NCI-H460 (cell line): ENCODE results near the gene CLIC3. TPM values are rescaled to one million over a fixed set of nuclear protein-coding genes. Genes with fewer than 3 reads are reported as not detected.
A peak's percentile ranks its signal among the peaks of the same experiment; 100 is the strongest.

ENCODE experiments used
- DNase-seq: peaks from one replicate; pipeline ENCODE4 v3.0.0-alpha.2; 2016; ENCODE audit warnings: low read depth; ENCODE audit errors: extremely low read depth
- total RNA-seq: library from RNA; depleted of rRNA; stranded (reverse); fragments of >200 nt; shearing (Covaris generic); gene quantifications from 2 replicates; pipeline ENCODE4 v1.2.3, GENCODE V29; 2014

Gene CLIC3
- total RNA-seq, 1 experiment from 2014 or later, result 0.17 TPM

DNA sequence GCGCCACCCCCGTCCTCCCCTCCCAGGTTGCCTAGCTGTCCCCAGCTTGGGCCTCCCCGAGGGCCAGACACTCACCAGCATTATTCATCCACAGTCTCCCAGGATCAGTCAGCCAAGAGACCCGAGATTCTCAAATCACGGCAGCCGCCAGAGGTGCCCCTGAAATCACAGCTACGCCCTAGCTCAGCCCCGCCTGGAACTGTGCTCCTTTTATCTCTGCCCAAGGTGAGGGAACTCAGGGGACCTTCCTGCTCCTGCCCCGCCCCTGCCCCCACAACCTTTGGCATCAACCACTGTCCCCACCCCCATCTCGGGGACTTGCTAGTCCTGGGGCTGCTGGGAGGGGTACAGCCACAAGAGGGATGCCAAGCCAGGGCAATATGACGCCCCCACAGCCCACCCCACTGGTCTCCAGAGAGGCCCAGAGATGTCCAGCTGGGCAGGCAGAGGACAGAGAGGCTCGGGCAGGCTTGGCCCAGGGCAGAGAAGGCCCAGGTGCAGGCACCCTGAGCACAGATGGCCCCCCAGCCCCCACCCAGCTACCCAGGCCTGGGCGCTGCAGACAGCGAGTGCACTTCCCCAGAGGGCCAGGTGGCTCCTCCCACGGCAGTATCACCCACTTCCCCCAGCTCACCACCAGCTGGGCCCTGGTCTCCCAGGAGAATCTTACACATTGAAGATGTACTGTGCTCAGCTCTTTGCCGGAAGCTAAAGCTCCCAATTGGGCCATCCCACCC is 35.7 kb upstream of the CLIC3 start, which contains the start of gene FUT7:
FUT7 (minus strand) TSS at position 185 of the 737 bp plus-strand sequence; CDS start at position 88, 97 bp downstream.
- no peak for DNase-seq

DNA sequence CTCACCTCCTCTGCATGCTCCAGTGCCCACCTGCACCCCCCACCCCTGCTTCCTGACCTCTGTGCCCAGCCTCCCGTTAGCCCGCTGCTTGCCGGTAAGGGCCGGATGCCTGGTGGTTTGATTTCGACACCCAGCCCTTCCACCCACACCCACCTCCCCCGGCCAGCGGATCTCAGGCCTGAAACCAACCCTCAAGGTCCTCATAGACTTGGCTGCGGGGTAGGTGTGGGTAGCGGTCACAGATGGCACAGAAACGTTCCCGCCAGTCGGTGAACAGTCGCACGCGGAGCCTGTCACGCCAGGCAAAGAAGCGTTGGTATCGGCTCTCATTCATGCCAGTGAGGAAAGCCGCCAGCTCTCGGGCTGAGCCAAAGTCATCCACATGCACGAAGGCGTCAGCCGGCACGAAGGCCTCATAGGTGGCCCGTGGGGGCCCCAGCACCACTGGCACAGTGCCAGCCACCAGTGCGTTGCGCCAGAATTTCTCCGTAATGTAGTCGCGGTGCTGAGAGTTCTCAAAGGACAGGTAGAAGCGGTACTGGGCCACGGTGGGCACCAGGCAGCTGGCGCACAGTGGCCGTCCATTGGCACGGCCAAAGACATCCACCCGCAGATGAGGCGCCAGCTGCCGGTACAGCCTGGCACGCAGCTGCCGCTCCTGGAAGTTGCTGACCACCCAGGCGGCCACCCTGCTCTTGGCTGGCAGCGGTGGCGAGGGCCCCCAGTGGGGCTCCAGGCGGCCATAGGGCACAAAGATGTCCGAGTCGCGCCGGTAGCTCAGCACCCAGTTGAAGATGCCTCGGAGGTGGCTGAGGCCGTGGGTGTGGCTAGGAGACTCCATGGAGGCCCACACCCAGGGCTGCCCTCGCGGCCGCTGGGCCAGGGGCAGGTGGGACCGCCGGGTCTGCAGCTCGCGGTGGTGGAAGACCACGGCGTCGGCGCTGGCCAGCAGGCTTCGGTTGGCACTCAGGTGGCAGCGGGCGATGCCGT is 34.5 kb upstream of the CLIC3 start:
- no peak for DNase-seq

DNA sequence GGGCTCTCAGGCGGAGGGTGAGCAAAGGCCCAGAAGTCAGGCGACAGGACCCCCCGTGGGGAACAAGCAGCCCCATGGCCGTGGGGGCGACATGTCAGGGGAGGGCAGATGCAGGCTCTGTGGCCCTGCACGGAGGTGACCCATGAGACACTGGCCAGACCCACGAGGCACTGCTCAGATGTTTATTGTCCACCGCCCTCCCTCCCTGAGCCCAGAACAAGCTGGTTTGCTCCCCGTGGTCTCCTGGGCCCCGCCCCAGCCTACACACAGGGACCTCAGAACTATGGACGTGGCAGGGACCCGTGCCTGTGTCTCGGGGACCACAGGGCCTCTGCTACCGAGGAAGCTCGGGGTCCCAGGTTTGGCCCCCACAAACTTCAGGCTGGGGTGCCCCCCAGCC is 33.6 kb upstream of the CLIC3 start:
- no peak for DNase-seq

DNA sequence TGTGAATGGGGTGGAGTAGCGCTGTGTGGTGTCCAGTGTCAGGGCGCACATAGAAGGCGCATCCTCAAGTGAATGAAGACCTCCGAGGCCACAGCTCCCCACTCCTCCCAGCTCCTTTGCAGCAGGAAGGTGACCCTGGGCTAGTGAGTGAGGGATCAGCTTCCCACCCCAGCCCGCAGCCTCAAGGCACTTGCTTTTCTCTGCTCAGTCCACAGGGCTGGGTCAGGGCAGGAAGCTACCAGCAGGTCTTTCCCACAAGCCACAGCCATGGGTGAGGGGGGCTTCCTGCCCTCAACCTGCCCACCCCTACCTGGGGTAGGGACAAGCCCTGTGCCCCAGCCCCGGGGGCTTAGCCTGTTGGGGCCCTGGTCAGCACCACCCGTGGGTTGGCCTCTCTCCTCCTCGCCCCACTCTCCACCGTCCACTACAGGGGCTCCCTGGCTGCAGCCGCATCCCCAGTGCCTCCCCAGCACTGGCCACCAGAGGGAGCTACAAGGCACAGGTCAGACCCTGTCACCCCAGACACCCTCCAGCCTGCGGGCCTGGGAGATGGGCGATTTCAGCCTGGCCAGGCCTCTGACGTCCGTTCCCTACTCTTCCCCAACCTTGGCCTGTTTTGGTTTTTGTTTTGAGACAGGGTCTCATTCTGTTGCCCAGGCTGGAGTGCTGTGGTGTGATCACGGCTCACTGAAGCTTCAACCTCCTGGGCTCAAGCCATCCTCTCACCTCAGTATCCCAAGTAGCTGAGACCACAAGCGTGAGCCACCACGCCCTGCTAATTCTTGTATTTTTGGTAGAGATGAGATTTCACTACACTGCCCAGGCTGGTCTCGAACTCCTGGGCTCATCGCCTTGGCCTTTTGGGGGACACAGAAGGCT is 32.9 kb upstream of the CLIC3 start:
- peak; percentile 68 for DNase-seq

DNA sequence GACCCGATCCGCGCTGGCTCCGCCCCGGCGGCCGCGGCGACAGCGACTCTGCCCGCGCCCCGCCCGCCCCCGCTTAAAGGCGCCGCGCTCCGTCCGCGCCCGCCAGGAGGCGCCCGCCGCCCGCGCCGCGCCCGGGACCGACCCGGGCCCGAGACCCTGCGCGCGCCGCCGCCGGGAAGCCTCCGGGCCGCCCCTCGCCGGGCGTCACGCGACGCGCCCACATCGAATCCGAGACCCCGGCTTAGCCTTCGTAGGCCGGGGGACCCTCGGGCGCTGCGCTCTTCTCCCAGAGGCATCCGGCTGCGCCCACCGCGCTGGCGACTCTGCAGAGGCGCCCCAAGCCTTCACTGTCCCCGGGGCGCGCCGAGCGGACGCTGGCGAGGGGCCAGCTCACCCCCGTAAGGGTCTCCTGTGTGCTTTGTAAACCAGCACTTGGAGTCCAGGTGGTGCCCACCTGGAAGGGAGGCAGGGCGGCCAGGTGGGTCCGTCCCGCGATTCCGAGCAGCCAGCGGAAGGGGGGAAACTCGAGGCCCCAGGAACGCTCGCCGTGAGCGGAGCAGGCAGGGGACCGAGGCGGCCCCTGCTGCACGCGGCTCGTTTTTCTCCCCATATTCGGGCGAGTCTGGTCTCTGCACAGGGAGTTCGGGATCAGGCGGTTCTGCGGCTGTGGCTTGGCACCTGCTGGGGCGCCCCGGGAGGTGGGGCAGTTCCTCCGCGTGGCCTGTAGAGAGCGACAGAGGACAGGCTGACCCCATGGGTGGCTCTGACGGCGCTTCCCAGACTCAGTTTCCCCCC is 32.1 kb upstream of the CLIC3 start:
- peak; percentile 65 for DNase-seq

DNA sequence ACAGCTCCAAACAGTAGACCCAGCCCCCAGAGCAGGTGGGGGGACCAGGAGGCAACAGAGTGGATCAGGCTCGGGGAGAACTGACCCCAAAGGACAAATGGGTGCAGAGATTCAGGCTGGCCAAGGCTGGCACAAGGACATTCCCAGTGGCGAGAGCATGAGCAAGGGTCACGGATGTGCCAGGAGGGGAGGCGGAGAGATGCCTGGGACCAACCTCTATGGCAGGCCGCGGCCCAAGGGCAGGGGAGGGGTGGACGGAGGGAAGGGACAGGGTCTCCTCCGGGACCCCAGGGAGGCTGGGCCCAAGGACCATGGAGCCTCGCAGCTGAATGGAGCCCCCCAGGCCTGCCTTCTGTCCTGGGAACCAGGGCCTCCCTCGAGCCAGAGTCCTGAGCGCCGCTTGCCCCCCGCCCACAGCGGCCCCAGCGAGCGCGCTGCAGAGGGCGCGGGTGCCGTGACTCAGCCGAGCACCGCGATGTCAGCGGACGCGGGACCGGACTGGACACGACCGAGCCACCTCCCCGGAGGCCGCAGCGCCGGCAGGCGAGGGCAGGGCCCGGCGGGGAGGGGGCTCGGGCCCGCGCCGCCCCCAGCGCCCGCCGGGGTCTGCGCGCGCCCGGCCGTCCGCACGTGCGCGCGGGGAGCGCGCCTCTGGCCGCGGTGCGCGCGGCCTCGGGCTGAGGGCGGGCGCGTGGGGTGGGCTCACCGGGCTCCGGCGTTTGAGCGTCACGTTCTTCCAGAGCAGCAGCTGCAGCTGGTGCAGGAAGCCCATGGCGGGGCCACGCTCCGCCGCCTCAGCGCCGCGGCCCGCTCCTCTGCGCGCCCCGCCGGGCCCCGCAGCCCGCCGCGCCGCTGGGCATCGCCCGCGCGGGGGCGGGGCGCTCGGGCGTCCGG is 31.2 kb upstream of the CLIC3 start, which contains the start of gene ABCA2:
ABCA2 (minus strand) TSS at position 869 of the 894 bp plus-strand sequence; CDS start at position 772, 97 bp downstream.
- DNase-seq, result no peak

DNA sequence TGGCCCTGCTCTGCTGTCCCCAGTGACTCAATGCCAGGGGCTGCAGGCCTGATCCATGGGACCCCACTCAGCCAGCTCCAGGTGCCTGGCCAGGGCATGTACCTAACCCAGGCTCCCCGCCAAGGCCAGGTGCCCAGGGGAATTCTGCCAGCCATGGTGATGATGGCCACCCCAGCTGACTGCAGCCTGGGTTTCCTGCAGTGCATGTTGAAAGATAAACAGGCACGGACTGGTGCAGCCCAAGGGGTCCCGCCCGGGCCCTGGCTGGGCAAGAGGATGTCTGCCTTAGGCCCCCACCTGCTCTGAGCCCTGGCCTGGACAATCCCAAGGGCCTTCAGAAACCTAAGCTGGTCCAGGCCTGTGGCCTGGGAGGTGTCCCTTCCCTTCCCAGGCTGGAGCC is 30.5 kb upstream of the CLIC3 start:
- no peak for DNase-seq

DNA sequence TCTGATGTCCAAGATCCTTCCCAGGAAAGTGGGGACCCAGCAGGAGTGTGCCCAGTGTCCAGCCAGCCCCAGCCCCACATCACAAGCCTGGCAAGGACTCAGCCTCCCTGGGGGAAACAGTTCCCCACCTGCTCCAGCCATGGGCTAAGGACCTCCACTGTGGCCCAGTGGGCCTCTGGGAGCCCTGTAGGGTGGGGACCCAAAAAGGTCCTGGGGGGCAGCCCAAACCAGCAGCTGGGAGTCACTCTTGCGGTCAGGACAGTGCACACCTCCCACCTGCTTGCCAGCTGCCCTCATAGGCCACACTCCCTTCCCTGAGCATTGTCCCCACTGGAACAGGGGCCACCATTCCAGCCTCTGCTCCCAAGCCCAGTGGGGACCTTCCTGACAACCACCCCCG is 30.0 kb upstream of the CLIC3 start:
- DNase-seq, result no peak

DNA sequence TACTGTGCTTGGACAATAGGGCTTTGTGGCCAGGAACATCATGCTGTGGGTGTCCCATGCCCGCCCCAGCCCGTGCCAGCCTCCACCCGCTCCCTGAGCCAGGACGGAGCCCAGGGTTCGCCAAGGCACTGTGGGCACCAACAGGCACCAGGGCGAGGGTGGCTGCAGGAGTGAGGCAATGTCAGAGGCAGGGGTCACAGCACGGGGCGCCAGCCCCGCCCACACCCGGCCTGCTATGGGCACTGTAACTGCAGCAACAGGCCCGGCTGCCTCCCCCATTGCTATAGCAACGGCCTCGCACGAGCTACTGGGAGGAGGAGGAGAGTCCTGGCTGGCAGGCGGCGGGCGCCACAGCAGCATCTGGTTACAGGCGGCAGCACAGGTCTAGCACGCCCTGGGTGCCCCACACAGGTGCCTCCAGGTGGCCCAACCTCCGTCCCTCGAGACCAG is 29.2 kb upstream of the CLIC3 start:
- no peak for DNase-seq

DNA sequence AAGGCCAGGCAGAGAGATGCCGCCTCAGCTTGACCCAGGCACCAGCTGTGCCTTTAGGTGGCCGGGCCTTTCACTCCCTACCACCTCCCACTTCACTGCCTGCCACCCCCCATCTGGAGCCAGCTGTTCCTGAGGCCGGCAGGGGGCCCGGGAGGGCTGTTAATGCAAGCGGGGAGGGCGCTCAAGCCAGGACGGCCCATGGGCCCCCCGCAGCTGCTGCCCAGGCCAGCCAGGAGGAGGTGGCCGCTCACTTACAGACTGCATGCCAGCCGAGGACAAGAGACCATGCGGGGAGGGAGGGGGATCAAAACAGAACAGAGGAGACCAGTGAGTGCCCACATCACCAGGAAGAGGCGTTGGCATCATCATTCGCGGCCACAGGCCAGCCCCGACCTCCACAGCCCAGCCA is 27.2 kb upstream of the CLIC3 start:
- DNase-seq, result no peak

DNA sequence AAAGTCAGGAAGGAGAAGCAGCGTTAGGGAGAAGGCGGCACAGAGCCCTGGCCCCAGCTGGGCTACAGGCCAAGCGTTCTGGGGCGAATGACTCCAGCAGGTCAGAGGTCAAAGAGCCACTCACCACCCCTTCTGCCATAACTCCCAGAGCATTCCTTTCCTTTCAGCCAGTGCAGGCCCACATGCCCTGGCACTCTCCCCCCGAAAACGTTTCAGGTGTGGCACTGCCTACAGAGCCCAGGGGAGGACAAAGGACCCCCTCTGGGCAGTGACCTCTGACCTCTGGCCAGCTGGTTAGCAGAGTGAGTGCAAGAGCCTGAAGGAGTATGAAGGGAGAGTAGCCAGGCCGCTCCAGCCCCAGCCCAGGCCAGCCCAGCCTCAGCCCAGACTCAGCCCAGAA is 26.8 kb upstream of the CLIC3 start:
- DNase-seq, result no peak

DNA sequence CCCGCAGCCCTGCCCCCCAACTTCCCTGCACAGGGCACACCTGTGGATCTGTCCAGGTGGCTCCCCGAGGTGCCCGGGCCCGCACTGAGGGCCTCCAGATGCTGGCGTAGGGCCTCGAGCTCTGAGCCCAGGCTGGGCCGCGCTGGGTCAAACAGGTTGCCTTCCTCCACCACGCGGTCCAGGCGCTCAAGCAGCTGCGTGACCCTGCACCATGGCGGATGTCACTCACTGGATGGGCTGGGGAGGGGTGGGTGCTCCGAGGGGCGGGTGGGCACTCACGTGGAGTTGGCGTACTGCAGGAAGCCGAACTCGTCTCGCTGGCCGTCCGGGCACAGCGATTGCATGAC is 26.3 kb upstream of the CLIC3 start:
- no peak for DNase-seq

DNA sequence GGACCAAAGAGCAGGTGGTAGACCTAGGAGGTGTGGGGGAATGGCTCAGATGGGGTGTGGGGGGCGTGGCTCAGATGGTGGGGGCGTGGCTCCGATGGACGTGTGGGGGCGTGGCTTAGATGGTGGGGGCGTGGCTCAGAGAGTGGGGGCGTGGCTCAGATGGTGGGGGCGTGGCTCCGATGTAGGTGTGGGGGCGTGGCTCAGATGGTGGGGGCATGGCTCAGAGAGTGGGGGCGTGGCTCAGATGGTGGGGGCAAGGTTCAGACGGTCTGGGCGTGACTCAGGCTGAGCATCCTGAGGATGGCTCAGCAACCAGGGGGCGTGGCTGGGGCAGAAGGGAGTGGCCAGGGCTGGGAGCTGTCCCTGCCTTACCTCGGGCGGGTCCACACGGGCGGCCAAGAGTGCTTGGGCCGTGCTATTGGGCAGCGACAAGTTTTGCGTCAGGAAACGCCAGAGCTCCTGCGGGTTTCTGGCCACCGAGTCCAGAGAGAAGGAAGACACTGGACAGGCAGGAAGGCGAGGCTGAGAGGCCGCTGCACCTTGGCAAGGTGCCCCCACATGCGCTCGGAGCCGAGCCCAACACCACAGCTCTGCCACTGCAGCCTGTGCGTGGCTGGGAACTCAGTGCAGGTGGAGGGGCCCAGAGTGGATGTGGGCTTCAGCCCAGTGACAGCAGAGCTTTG is 25.8 kb upstream of the CLIC3 start:
- DNase-seq, result peak; percentile 92

DNA sequence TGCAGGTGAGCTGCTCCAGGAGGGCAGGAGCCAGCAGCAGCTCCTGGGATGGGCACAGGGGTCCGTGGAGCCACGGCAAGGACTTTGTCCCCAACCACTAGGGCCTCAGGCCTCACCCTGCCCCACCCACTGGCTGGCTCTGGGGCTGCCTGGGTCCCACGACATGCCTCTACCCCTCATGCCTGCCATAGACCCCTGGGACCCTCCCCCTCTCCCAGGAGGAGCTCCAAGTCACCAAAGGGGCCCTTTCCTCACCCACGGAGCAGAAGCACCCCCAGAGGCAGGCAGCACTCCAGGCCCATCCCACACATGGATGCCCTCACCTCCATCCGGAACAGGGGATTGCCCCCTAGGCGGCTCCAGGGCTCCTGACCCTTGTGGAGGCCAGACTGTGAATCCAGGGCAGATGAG is 25.2 kb upstream of the CLIC3 start:
- DNase-seq, result no peak

DNA sequence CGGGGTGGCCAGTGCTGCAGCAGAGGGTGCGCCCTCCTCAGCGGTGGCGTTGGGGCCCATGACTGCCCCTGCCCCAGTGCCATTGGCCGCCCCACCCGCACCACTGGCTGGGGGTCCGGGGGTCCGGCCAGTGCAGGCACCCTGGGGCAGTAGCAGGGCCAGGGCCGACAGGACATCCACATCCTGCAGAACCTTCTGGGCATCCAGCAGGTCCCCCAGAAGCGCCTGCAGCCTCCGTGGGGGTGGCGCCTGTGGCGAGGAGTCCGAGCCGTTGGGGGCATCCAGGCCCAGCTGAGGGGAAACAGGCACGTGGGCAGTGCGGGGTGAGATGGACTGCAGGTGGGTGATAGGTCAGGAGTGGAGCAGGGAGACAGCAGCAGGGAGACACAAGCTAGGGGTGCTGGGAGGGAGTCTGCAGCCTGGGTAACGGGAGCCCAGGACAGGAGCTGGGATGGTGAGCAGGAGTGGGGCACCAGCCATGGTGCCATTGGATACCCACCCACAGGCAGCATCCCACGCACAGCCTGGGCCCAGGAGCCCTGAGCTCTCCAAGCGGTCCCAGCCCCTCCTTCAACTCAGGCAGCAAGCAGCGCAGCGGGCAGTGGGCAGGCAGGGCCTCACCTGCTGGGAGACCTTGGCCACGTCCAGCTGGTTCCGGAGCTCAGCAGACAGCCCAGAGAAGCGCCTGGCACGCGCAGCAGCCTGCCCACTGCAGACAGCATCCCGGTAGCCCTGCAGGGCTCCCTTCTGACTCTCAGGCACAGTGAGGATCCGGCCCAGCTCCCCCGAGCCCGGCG is 24.6 kb upstream of the CLIC3 start:
- DNase-seq, result no peak

DNA sequence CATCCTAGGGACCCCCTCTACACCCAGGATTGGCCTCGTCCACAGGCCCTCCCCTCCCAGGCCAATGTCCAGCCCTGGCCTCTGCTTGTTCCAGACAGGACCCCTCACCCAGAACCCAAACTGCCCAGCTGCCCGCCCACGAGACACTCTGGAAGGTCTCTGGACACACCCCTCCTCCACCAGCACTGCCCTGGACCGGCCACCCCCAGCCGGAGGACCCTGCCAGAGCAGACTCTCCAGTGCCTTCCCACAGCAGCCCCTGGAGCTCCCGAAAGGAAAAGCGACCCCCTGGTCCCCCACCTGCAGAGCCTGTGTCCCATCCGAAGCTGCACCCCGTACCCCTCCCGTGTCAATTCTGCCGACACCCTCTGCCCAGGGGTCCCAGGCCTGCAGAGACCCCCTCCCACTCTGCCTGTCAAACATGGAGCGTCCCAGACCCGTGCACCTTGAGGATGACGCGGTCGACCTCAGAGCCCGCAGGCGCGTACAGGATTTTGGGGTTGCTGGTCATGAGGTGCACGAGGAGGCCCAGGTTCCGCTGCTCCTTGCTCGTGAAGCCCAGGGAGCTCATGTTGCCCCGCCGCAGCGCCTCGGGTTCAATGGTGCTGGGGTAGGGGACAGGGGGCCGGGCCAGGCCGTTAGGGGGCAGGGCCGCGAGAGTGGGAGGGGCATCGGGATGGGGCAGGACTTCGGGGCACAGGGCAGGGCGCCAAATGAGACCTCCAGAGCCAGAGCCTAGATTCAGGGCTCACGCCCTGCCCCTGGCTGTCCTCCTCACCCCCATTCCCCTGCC is 23.7 kb upstream of the CLIC3 start:
- DNase-seq, result no peak
